Stimulated activated CD4-positive, alpha-beta T cell treated with anti-CD3 and anti-CD28 coated beads, Interleukin-12 subunit alpha, Interleukin-12 subunit beta, amount 100 ng/mL, for 48 hours (primary cell): ENCODE data around the gene CEP72.
"Not testable (repeated sequence)": the region's sequence is repeated elsewhere in the genome, so short reads cannot be mapped to it uniquely, and the experiment has no call there.

Experiments used
- DNase-seq, 3 donors: peaks; one replicate each; pipeline ENCODE4 v3.0.0-alpha.2; 2020; ENCODE audit warnings: low read depth in 2 of 3, low spot score in 1 of 3

The CEP72 gene

DNA sequence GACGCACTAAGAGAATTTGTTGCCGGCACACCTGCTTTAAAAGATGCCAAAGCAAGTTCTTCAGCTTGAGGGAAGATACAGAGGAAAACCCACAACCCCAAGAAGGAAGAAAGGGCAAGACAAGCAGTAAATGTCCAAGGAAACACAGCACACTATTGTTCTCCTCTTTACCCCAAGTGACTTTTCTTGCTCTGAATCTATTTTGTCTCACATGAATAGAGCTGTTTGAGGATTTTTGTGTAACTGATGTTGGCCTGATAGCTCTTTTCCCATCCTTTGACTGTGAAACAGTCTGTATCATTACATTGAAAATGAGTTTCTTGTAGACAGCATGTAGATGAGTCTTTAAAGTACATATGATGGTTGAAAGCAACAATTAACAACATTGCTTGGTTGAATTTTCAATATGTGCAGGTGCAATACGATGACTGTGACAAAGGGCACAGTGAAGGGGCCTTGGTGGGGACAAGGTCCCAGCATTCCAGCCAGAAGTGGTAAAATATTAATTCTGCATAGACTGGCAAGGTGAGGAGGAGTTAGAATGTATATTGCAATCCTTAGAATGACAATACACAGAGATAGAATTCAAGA, 16.8 kb upstream of the CEP72 start:
- no peak for DNase-seq

- DNase-seq: no peak
Measured at GRCh38 chr5:597871-598563, 14.1 kb upstream of the CEP72 start.

GRCh38 chr5:598564-598890, 13.6 kb upstream of the CEP72 start:
- no peak for DNase-seq

GRCh38 chr5:600886-601541, 11.1 kb upstream of the CEP72 start:
- no peak for DNase-seq

DNA sequence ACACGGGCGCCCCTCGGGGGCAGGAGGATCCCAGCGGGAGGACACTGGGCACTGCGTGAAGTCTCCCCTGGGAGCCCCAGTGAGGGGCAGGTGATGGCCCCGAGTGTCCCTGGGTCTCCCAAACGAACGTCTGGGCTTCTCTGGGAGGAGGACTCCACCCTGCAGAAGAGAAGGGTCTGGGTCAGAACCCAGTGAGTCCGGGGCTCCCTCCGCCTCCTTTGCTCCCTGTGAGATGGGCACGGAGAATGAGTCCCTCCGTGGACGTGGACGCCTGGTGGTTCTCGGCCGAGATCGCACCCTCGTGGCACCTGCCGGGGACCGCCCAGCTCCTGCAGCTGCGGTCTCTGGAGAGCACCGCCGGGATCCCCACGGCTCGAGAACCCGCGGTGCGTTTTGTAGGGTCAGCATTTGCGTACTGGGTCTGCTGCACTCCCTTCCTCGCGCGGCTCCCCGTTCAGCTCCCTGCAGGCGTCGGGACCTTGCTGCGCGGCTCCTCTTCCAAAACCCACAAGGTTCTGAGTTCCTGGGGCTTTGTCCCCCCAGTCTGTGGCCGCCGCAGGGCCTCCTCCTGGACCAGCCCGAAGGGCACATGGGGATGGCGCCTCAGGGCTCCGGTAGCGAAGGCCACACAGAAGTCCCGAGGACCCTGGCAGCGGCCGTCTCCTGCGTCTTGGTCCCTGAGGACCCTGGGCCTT, 10.2 kb upstream of the CEP72 start:
- DNase-seq: no peak

GRCh38 chr5:602466-603035, 9.6 kb upstream of the CEP72 start:
- no peak for DNase-seq

DNA sequence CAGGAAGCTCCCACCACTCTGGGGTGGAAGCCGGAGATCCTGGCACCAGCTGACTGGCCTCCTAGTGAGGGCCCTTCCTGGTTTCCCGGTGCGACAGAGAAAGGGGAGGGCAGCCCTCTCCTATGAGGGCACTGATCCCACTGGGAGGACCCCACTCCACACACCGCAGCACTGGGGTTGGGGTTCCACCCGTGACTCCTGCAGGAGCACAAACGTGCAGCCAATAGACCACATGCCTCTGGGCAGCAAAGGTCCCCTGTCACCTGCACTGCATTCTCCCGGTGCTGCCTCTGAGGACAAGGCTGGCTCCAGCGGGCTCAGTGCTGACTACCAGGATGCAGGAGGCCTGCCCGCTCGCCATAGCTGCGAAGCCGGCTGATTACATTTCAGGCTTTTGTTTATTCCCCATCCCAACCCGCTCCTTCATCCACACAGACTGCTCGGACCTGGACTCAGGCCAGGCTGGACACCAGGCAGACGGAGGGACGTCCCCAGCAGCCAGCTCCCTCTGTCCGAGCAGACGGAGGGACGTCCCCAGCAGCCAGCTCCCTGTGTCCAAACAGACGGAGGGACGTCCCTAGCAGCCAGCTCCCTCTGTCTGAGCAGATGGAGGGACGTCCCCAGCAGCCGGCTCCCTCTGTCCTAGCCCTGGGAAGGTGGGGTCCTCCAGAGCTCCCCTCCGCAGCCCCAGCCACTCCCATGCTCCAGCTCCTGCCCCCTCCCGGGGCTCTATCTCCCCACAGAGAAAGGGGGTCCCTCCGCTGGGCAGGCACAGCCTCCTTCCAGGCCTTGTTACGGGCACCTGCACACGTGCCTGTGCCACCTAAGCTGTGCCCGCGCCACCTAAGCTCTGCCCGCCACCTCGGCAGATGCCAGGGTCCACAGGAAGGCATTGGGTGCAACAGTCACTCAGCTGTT, 8.8 kb upstream of the CEP72 start:
- no peak for DNase-seq

- DNase-seq: no peak
Measured at GRCh38 chr5:604391-604831, 7.7 kb upstream of the CEP72 start.

DNA sequence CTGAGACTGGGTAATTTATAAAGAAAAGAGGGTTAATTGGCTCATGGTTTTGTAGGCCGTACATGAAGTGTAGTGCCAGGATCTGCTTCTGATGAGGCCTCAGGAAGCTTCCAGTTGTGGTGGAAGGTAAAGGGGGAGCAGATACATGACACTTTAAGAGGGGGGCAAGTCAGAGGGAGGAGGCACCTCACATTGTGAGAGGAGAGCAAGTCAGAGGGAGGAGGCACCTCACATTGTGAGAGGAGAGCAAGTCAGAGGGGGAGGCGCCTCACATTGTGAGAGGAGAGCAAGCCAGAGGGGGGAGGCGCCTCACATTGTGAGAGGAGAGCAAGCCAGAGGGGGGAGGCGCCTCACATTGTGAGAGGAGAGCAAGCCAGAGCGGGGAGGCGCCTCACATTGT, 7.0 kb upstream of the CEP72 start:
- DNase-seq: not testable (repeated sequence)

DNA sequence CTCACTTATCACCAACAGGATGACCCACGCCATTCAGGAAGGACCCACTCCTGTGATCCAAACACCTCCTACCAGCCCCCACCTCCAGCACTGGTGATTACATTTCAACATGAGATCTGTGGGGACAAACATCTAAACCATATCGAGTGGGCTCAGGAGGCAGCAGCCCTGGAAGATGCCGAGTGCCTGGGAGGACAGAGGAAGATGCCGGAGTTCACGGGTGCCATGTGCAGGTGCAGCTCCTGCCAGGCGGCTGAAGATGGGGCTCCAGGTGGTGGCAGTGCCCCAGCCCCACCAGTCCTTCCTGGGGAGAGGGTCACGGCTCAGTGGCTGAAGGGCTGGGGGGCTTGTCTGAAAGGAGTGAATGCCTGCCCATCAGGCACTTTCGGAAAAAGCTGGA, 6.1 kb upstream of the CEP72 start:
- DNase-seq: no peak

GRCh38 chr5:606526-607399, 5.4 kb upstream of the CEP72 start:
- DNase-seq: no peak

DNA sequence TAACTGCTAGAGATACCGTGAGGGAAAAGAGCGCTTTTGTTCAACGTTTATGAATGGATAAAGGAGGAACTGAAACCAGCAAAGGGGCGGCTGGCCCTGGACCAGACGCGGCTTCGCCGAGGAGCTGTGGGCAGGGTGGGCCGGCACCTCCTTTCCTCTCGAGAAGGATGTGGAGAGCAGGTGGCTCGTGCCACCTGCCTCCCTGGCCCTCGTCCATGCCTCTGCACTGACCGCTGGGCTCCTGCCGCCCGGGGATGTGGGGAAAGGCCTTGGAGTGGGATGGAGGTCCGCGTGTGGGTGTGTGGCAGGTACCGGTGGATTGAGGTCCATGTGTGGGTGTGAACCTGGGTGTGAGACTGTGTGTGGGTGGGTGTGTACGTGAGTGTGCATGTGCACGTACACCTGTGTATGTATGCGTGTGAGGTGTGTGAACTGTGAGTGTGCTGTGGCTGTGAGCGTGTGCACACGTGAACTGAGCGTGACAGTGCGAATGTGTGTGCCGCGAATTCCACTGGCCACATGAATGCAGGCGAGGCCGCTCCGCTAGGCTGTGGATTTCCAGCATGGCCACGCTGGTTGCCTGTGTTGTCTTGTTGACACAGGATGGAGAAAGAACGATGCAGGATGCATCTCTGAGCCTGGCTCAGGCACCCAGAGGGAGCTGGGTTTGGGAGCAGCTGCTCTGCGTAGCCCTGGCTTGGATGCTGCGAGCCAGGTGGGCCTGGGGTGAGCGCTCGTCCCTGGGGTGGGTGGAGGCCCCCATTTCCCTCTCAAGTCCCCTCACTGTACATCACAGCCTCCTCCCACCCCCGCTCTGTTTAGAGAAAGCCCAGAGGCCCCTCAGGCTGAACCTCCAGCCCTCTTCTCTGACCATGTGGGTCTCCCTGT, 4.4 kb upstream of the CEP72 start:
- DNase-seq: no peak

DNA sequence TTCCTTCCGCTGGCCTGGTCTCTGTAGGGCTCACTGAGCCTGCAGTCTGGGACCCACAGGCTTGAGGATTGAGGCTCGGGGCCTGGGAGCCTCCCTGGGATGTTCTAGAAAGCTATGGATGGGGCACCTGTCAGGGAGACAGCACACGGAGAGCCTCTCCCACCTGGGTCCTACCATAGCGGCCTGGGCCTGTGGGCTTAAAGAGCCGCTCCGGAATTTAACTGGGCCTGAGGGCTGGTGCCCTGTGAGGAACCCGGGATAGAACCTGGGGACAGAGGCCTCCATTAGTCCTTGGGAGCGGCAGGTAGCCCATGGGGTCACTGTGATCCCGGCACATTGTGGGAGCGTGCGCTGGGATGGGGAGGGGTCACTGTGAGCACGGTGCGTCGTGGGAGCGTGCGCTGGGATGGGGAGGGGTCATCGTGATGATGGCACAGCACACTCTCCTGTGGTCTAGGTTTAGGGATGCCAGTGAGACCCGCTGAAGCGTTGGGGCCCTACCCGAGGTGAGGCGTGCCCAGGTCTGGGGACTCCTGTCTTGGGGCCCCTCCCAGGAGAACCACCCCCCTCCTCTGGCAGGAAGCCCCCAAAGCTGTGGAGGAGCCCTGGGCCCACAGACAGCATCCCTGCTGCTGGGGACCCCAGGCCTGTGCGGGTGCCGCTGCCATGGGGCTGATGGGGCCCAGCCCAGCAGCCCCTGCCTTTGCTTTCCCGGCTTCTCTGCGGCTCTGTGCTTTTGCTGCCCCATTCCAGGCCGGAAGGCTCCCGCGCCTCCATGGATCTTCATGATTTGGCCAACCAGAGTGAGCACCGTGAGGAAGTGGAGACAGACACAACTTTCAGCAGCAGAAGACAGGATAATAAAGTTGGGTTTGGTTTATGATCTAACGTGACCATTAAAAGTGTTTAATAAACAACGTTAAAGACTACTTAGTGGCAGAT, 3.4 kb upstream of the CEP72 start:
- no peak for DNase-seq

DNA sequence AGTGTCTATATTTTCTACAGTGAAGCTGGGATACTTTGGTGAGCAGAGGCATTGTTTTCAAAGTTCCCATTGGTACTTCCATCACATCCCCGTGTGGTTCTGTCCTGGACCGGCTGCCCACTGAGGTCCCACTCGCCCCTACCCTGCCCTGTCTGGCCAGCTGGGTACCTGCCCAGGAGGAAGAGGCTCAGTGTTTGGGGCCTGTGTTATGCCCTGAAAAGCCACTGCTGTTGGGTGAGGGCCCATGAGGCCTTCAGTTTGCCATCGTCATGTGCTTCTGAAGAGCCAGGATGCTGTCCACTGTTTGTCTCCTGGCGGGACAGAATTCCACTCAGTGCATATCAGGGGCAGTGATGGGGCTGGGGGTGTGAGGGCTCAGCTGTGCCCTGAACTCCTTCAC, 2.6 kb upstream of the CEP72 start:
- no peak for DNase-seq

DNA sequence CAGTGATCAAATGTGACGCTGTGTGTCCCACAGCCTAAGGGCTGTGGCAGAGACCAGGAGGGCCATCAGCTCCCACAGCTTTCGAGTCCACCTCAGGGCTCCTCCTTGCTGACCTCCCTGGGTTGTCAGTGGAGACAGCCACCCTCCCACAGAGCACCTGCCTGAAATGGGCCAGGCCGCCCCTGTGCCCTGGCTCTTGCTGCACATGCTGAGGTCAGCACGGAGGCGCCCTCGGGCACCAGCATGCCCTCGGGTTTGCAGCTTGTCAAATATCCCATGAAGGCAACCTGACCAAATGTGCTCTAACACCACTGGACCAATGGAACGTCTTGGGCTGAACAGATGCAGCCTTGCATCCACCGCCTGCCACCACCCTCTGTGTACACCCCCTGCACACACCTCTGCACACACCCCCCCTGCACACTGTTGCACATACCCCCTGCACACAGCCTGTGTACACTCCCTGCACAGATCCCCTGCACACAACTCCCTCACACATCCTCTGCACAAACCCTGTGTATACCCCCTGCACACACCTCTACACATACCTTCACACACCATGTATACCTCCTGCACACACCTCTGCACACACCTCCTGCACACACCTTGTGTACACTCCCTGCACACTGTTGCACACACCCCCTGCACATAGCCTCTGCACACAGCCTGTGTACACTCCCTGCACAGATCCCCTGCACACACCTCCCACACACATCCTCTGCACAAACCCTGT, 2.0 kb upstream of the CEP72 start:
- DNase-seq: no peak

GRCh38 chr5:610744-611730, 1.1 kb upstream of the CEP72 start:
- DNase-seq: no peak
